Liver (tissue), 3 donors: ENCODE data around the gene MED16.

Experiments used
- ATF3 ChIP-seq: IDR thresholded peaks from 2 replicates; pipeline ENCODE4 v1.6.1; 2016; ENCODE audit warnings: antibody characterized with exemption
- SP1 ChIP-seq: IDR thresholded peaks from 2 replicates; pipeline ENCODE4 v1.6.1; 2018; ENCODE audit warnings: antibody characterized with exemption, mild to moderate bottlenecking
- TAF1 ChIP-seq: conservative IDR thresholded peaks from 2 replicates; pipeline ENCODE4 v1.6.1; 2016; ENCODE audit warnings: antibody characterized with exemption, mild to moderate bottlenecking
- TF ChIP-seq, protein P1 (sequence below): IDR thresholded peaks from 2 replicates; pipeline ENCODE4 v1.6.1; 2016; ENCODE audit warnings: antibody characterized with exemption, mild to moderate bottlenecking
- TF ChIP-seq, protein P2 (sequence below): fragments of 150-350 bp; IDR thresholded peaks from 2 replicates; pipeline ENCODE4 v1.5.1; 2017; ENCODE audit warnings: improper control_type of control experiment, low read depth, low read length; ENCODE audit not compliant: missing input control
- TF ChIP-seq, protein P3 (sequence below): IDR thresholded peaks from 2 replicates; pipeline ENCODE4 v1.6.1; 2016; ENCODE audit warnings: antibody characterized with exemption
- donor health status: healthy.
- donor health status: healthy.

- no peak for TF ChIP-seq SP1
- TF ChIP-seq, protein P1, sequence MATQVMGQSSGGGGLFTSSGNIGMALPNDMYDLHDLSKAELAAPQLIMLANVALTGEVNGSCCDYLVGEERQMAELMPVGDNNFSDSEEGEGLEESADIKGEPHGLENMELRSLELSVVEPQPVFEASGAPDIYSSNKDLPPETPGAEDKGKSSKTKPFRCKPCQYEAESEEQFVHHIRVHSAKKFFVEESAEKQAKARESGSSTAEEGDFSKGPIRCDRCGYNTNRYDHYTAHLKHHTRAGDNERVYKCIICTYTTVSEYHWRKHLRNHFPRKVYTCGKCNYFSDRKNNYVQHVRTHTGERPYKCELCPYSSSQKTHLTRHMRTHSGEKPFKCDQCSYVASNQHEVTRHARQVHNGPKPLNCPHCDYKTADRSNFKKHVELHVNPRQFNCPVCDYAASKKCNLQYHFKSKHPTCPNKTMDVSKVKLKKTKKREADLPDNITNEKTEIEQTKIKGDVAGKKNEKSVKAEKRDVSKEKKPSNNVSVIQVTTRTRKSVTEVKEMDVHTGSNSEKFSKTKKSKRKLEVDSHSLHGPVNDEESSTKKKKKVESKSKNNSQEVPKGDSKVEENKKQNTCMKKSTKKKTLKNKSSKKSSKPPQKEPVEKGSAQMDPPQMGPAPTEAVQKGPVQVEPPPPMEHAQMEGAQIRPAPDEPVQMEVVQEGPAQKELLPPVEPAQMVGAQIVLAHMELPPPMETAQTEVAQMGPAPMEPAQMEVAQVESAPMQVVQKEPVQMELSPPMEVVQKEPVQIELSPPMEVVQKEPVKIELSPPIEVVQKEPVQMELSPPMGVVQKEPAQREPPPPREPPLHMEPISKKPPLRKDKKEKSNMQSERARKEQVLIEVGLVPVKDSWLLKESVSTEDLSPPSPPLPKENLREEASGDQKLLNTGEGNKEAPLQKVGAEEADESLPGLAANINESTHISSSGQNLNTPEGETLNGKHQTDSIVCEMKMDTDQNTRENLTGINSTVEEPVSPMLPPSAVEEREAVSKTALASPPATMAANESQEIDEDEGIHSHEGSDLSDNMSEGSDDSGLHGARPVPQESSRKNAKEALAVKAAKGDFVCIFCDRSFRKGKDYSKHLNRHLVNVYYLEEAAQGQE = no peak
- TF ChIP-seq, protein P2, sequence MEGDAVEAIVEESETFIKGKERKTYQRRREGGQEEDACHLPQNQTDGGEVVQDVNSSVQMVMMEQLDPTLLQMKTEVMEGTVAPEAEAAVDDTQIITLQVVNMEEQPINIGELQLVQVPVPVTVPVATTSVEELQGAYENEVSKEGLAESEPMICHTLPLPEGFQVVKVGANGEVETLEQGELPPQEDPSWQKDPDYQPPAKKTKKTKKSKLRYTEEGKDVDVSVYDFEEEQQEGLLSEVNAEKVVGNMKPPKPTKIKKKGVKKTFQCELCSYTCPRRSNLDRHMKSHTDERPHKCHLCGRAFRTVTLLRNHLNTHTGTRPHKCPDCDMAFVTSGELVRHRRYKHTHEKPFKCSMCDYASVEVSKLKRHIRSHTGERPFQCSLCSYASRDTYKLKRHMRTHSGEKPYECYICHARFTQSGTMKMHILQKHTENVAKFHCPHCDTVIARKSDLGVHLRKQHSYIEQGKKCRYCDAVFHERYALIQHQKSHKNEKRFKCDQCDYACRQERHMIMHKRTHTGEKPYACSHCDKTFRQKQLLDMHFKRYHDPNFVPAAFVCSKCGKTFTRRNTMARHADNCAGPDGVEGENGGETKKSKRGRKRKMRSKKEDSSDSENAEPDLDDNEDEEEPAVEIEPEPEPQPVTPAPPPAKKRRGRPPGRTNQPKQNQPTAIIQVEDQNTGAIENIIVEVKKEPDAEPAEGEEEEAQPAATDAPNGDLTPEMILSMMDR = no peak
- no peak for TF ChIP-seq TAF1
- TF ChIP-seq ATF3 = no peak
- TF ChIP-seq, protein P3, sequence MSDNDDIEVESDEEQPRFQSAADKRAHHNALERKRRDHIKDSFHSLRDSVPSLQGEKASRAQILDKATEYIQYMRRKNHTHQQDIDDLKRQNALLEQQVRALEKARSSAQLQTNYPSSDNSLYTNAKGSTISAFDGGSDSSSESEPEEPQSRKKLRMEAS = no peak
These were observed 44.3 kb upstream of the MED16 start for GRCh38 chr19:937259-937694.
